Measurements from ENCODE around the gene ABCC9.
"Not testable (repeated sequence)": the region's sequence is repeated elsewhere in the genome, so short reads cannot be mapped to it uniquely, and the experiment has no call there.

Gene ABCC9

DNA sequence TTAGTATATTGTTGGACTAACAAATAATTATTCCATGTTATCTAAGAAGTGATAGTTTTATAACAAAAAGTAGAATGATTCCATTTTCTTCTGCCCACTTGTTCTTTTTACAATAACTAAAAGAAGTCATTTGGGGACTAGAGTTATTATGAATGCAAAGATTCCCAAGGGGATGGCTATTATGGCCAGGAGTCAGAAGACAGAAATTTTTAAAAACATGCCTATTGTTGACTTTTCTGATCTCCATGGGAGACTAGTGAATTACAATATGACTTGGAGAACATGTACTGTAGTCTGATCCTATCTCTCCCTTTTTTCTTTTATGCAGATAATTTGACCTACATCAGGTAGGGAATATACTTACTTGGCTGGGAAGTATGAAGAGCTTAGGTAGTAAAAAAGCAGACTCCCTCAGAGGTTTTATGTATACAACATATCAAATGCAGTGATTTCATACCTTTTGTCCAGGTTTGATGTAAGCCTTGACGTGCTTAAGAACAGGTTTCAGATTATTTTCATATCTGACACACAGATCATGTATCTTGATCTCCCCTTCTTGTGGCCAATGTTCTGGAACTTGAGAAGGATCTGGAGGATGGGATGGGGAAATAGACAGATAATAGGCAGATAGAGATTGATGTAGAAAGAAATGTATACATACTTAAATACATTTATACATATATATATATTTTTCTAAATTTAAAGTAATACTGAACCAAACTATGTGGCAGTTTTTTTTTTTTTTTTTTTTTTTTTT lies 125.7 kb downstream of the ABCC9 start:
- DNase-seq (ENCODE audit: low read depth in 2 of 2), result no peak

DNA sequence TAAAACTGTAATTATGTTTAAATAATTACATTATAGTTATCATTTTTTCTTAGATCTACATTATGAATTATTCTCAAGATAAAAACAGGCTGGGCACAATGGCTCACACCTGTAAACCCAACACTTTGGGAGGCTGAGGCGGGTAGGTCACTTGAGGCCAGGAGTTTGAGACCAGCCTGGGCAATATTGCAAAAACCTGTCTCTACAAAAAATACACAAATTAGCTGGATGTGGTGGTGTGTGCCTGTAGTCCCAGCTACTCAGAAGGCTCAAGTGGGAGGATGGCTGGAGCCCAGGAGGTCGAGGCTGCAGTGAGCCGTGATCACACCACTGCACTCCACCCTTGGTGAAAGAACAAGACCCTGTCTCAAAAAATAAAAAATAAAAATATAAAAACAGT lies 126.4 kb downstream of the ABCC9 start:
- no peak for DNase-seq (ENCODE audit: low read depth in 2 of 2)

DNA sequence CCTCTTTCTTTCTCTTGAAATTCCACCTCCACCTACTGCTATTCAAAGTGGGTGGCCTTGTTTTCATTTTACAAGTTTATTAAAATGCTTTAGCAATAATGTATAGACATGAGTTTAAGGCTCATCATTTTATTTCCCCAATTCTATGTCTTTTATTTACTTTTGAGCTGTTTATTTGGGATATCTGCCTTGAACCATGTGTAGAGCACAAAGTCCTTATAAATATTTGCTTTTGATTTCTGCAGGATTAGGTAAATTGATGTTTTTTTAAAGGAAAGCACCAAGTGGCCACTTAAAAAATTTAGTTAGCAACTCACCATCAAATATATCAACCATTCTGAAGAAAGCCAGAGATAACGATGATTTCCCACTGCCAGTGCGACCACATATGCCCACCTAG lies 126.9 kb downstream of the ABCC9 start:
- no peak for DNase-seq (ENCODE audit: low read depth in 2 of 2)

DNA sequence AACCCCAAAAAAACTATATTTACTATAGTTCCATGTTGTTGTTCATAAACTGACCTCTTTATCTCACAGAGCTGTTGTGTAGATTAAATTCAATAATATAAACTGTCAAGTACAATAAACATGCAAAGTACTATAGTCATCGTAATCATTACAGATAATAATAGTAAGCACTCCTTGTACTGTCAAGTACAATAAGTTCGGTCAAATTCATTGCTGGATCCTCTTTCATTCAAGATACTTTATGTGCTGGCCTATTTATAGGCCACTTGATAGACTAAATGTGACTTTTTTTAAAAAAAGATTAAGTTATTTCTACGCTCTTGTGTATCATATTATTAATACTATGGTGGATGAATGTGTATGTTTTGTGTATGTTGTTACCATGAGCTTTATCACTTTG lies 127.5 kb downstream of the ABCC9 start:
- DNase-seq (ENCODE audit: low read depth in 2 of 2), result no peak

DNA sequence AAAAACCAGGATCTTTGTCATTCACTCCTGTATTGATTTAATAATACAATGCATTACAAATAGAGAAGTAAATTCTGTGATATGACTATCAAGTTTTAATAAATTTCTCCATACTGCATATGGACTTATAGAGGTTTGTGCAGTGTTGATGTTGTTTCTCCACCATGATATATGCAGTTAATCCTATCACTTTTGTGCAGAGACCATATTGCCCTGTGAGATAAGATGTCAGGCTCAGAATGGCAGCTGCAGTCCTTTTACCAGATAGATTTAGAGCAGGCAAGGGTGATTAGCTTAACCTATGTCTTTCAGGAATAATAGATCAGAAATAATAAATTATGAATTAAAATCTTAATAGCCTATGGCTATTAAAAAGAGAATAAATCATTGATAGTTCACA lies 128.1 kb downstream of the ABCC9 start:
- no peak for DNase-seq (ENCODE audit: low read depth in 2 of 2)

DNA sequence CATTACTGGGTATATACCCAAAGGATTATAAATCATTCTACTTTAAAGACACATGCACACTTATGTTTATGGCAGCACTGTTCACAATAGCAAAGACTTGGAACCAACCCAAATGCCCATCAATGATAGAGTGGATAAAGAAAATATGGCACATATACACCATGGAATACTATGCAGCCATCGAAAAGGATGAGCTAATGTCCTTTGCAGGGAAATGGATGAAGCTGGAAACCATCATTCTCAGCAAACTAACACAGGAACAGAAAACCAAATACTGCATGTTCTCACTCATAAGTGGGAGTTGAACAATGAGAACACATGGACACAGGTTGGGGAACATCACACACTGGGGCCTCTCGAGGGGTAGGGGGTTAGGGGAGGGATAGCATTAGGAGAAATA lies 128.9 kb downstream of the ABCC9 start:
- not testable (repeated sequence) for DNase-seq (ENCODE audit: low read depth in 2 of 2)

DNA sequence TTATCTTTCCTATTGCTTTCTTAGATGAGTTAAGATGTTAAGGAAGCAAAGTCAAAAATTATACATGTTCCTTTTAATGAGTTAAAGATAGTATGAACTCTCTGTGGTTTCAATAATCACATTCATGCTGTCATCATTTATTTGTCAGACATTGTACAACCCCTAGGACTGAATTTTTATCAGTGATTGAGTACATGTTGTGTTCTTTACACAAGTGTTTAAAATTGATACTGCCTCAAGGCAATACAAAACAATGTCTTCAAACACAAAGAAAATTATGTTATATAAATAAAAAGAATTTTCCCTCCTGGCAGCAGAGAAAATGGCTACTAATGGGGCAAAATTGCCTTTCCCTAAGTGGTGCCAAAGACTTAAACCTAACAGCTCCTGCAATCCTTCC lies 132.1 kb downstream of the ABCC9 start:
- DNase-seq (ENCODE audit: low read depth in 2 of 2), result no peak

DNA sequence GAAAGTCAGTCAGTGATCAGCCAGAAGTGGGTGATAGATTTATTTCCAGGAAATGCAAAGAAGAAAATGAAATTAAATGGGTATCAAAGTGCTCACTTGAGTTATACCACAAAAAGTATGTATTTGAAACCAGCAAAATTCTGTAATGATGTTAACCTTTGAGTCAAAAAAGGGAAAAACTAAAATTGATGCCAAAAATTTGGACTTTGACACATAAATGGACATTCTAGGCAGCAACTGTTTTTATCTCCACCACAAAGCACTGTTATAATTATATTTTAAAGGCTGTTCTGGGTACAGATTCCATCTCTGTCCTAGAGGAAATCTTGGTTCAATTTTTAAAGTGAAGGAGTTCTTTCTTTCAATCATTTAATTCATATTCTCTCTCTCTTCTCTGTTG lies 135.0 kb downstream of the ABCC9 start:
- DNase-seq (ENCODE audit: low read depth in 2 of 2), result no peak

DNA sequence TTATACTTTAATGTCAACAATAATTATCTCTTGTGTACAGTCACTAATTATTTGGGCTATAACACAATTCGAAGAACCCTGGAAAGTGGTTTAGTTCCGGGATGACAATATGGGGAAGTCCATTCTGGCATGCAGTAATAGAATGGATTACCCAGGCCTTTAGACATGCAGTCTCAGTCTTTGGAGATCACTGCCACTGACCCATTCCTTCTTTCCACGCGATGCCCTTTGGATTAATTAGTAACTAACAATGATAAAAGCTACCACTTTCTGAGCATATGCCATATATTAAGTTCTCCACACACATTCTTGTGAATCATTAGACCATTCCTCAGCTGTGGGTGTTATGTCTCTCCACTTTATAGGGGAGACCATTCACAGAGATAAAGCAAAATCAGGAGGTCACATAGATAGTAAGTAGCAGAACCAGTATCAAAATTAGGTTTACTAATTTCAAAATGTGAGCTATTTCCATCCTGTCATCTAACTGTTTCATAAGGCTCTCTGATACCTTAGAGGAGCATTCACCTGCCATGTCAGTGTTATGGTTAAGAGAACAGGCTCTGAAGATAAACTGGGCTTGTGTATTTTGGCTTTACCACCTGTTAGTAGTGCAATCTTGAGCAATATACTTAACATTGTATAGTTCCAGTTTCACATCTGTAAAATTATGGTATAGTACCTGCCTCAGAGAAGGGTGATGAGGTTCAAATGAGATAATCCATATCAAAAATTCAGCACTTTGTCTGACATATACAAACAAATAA lies 139.5 kb downstream of the ABCC9 start:
- no peak for DNase-seq (ENCODE audit: low read depth in 2 of 2)

DNA sequence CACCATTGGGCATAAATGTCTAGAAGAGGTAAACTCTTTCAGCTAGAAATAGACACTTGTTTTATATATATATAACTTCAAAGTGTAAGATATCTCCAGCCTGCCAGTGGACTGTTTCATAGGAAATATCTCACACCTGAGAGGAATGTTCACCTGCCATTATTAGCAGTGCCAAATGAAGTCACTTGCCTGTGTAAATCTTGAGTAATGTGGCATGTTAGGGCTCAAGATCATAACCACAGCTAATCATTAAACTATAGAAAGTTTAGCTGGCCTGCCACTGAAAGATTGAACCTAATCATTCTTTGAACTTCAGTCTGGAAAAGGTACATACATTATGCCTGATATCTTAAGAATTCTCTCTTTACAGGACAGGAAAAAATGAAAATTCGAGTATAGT lies 141.2 kb downstream of the ABCC9 start:
- no peak for DNase-seq (ENCODE audit: low read depth in 2 of 2)

DNA sequence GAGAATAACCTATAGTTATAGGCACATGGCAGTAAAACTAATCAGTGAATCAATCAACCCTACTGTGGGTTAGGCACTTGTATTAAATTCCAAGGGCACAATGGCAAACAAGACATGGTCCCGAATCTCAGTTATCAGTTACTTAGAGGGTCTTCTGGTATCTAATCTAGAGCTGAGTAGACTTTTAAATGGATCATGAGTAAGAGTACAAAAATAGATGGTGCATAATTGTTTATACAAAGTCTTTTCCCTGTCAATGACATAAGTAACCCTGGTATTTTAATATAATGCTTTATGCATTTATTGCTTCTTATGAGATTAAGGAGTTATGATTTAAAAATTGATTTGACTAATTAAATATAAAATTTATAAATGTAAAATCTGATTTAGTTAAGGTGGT lies 143.7 kb downstream of the ABCC9 start:
- DNase-seq (ENCODE audit: low read depth in 2 of 2), result no peak

DNA sequence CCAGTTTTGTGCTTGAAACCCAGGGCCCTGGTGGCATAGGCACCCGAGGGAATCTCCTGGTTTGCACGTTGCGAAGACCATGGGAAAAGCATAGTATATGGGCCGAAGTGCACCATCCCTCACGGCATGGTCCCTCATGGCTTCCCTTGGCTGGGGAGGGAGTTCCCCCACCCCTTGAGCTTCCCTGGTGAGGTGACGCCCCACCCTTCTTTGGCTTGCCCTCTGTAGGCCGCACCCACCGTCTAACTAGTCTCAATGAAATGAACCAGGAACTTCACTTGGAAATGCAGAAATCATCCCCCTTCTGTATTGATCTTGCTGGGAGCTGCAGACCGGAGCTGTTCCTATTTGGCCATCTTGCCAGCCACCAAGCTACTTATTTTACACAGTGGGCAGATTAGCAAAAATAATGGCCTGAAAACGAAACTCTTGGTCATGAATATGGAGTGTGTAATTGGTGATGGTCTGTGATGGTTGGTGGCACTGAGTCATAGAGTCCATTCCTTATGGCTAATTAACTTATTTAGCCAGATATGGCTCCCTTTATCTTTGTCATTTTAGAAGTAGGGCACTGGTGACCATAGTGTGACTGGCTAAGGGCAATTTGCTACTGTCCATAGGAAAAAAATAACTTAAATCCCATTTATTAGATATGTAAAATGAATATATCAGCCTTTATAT lies 145.4 kb downstream of the ABCC9 start:
- no peak for DNase-seq (ENCODE audit: low read depth in 2 of 2)

DNA sequence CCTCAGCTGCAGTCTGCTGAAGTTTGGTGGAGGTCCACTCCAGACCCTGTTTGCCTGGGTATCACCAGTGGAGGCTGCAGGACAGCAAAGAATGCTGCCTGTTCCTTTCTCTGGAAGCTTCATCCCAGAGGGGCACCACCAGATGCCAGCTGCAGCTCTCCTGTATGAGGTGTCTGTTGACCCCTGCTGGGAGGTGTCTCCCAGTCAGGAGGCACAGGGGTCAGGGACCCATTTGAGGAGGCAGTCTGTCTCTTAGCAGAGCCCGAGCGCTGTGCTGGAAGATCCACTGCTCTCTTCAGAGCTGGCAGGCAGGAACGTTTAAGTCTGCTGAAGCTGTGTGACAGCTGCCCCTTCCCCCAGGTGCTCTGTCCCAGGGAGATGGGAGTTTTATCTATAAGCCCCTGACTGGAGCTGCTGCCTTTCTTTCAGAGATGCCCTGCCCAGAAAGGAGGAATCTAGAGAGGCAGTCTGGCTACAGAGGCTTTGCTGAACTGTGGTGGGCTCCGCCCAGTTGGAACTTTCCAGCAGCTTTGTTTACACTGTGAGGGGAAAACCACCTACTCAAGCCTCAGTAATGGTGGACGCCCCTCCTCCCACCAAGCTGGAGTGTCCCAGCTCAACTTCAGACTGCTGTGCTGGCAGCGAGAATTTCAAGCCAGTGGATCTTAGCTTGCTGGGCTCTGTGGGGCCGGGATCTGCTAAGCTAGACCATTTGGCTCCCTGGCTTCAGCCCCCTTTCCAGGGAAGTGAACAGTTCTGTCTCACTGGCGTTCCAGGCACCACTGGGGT lies 146.2 kb downstream of the ABCC9 start:
- DNase-seq (ENCODE audit: low read depth in 2 of 2), result not testable (repeated sequence)

DNA sequence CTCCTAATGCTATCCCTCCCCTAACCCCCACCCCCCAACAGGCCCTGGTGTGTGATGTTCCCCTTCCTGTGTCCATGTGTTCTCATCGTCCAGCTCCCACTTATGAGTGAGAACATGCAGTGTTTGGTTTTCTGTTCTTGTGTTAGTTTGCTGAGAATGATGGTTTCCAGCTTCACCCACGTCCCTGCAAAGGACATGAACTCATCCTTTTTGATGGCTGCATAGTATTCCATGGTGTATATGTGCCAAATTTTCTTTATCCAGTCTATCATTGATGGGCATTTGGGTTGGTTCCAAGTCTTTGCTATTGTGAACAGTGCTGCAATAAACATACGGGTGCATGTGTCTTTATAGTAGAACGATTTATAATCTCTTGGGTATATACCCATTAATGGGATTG lies 151.5 kb downstream of the ABCC9 start:
- DNase-seq (ENCODE audit: low read depth in 2 of 2), result not testable (repeated sequence)

DNA sequence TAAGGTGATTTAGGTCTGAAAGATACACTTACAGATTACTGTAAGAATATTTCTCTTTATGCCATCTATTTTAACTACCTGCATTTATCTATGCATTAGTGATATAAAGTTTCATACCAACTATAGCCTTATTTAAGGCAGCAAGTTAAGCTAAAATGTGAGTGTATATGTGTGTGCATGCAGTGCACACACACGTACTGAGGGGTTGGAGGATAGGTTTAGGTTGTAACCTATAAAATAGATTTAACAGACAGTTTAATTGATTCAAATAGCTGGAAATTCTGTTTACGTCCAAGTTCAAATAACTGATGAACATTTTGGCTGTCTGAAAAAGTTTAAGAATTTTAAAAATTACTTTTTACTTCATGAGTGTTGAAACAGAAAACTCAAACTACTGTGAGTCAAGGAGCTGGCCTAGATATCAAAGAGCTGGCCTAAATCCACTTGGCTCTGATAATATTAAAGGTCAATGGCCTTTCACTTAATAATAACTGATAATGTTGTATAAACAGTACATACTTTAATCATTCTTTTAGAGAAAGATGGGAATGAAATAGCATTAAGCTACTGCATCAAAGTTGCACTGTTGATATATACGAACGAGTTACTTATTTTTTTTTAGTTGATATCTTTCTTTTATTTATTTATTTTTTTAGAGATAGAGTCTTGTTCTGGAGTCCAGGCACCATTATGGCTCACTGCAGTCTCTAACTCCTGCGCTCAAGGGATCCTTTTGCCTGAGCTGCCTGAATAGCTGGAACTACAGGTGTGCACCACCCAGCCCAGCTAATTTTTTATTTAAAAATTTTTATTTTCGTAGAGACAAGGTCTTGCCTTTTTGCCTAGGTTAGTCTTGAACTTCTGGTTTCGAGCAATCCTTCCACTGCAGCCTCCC lies 152.9 kb downstream of the ABCC9 start:
- no peak for DNase-seq (ENCODE audit: low read depth in 2 of 2)

DNA sequence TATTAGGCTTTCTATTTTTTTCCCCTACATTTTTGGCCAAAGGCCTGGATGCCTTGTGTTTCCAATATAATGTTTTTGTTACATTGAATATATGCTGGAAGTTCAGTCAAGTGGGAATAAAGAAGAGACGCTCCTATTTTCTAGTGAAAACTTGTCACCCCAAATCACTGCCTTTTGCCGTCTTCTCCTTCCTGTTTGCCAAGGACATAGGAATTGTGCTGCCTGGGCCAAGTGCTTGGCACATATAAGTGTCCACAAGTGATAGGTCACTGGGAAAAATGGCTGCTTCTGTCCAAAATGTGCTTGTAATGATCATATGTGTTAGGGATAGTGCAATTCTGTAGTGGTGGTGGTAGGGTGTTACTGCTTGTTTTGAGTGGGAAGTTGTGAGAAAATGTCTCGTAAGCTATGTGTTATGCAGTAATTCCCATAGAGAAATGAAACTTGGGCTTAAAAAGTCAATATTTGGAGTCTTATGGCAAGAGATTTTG lies 155.1 kb downstream of the ABCC9 start:
- DNase-seq (ENCODE audit: low read depth in 2 of 2), result no peak

DNA sequence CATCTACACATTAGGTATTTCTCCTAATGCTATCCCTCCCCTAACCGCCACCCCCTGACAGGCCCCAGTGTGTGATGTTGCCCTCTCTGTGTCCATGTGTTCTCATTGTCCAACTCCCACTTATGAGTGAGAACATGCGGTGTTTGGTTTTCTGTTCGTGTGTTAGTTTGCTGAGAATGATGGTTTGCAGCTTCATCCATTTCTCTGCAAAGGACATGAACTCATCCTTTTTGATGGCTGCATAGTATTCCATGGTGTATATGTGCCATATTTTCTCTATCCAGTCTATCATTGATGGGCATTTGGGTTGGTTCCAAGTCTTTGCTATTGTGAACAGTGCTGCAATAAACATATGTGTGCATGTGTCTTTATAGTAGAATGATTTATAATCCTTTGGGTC lies 158.5 kb downstream of the ABCC9 start:
- DNase-seq (ENCODE audit: low read depth in 2 of 2), result not testable (repeated sequence)

DNA sequence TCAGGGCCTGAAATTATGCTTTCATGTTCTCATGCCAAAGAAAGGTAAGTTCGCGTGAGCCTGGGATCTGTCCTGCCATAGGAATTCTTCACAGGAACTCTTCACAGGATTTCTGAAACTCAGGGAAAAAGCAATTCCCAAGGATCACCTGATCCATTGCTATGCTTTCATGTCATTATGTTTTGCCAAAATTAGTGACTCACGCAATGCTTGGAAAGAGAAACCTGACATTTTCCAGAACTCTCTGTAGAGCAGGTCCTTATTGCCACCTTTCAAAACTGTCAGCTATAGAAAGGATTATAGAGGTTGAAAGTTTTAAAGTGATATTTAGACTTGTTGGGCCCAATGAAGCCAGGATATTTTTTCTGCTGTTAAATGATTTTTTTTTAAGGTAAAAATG lies 160.4 kb downstream of the ABCC9 start:
- DNase-seq (ENCODE audit: low read depth in 2 of 2), result no peak

DNA sequence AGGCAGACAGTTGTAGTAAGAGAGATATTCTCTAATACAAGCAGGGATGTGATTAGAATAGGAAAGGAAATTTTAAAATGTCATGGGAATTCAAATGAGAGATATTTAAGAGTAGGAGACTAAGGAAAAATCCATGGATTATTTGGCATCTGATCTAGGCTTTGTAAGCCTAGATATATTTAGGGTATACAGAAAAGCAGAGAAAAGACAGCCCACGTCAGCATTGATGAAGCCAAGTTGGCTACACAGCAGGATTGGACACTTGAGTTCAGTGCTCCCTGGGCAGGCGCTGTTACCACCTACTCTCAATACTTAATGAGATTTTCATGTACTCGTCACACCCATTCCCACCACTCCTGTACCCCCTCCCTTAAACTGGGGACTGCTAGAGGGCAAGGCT lies 165.1 kb downstream of the ABCC9 start:
- DNase-seq (ENCODE audit: low read depth in 2 of 2), result no peak

DNA sequence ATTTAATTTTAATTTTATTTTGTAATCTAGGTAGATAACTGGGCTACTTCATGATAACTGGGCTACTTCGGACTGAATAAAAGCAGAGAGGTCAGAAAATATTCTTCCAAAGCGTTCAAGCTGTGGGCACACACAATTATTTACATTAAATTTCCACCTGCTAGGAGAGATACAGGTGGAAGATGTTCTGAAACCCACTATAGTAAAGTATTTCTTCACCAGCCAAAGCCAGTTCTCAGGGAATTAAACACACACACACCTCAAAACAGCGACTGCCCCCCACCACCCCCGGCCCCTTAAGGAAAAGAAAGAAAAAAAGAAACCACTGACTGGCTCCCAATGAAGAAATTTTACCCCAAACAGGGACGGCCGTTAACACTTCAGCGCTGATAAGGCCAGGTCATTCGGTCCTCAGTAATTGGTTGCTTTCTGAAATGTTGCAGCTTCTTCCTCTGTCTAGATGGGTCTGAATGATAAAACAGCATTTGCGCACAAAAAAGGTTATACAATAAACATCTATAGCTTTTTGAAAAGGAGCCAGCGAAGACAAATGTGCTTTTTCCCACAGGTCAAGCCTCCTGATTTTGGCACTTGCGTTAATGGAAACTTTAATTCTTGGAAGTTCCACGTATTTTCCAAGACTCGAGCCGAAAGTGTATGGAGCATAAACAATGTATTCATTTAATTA lies 165.9 kb downstream of the ABCC9 start:
- no peak for DNase-seq (ENCODE audit: low read depth in 2 of 2)
